ENCODE measurements around the gene ALPP.

ALPP gene

GRCh38 chr2:232420073-232420454 is 41.5 kb downstream of the ALPP start:
- TF ChIP-seq CTCF (IDR thresholded peaks at IDR 0.05; ENCODE audit: insufficient read depth, low read length) = no peak
- no peak for TF ChIP-seq SPI1 (IDR thresholded peaks at IDR 0.05; ENCODE audit: borderline replicate concordance, low read depth)
- TF ChIP-seq POLR2AphosphoS5 (IDR thresholded peaks at IDR 0.05; ENCODE audit: low read depth) = no peak
- no peak for TF ChIP-seq GABPA (IDR thresholded peaks at IDR 0.05; ENCODE audit: low read depth)
- TF ChIP-seq REST (IDR thresholded peaks at IDR 0.05; ENCODE audit: insufficient replicate concordance, low read depth) = no peak
- Histone ChIP-seq H3K27ac (replicated peaks) (no peak overlapping the region), H3K4me3 (replicated peaks; ENCODE audit: insufficient read depth, low read length) (no peak overlapping the region), H3K27me3 (ENCODE audit: insufficient read depth, poor library complexity, severe bottlenecking) (peaks cover 44% of the 10 kb centered on the region)
- DNase-seq (ENCODE audit: low read depth in 1 of 2, low spot score in 1 of 2) = no peak

GRCh38 chr2:232420463-232421188 is 42.1 kb downstream of the ALPP start:
- peak in 1 of 2 experiments; percentile 12 for DNase-seq (ENCODE audit: low read depth in 1 of 2, low spot score in 1 of 2)
- H3K4me3 ChIP-seq (replicated peaks; ENCODE audit: insufficient read depth, low read length) = no peak overlapping the region
- H3K27me3 ChIP-seq (ENCODE audit: insufficient read depth, poor library complexity, severe bottlenecking) = peaks cover 44% of the 10 kb centered on the region
- TF ChIP-seq REST (IDR thresholded peaks at IDR 0.05; ENCODE audit: insufficient replicate concordance, low read depth) (no peak), POLR2AphosphoS5 (IDR thresholded peaks at IDR 0.05; ENCODE audit: low read depth) (no peak), GABPA (IDR thresholded peaks at IDR 0.05; ENCODE audit: low read depth) (no peak), SPI1 (IDR thresholded peaks at IDR 0.05; ENCODE audit: borderline replicate concordance, low read depth) (no peak), CTCF (IDR thresholded peaks at IDR 0.05; ENCODE audit: insufficient read depth, low read length) (no peak)
- no peak overlapping the region for H3K27ac ChIP-seq (replicated peaks)

GRCh38 chr2:232421189-232421785 is 42.7 kb downstream of the ALPP start:
- Histone ChIP-seq H3K4me3 (replicated peaks; ENCODE audit: insufficient read depth, low read length) (no peak overlapping the region), H3K27ac (replicated peaks) (no peak overlapping the region), H3K27me3 (ENCODE audit: insufficient read depth, poor library complexity, severe bottlenecking) (peaks cover 44% of the 10 kb centered on the region)
- TF ChIP-seq GABPA (IDR thresholded peaks at IDR 0.05; ENCODE audit: low read depth) = no peak
- no peak for TF ChIP-seq SPI1 (IDR thresholded peaks at IDR 0.05; ENCODE audit: borderline replicate concordance, low read depth)
- no peak for TF ChIP-seq REST (IDR thresholded peaks at IDR 0.05; ENCODE audit: insufficient replicate concordance, low read depth)
- TF ChIP-seq POLR2AphosphoS5 (IDR thresholded peaks at IDR 0.05; ENCODE audit: low read depth) = no peak
- no peak for TF ChIP-seq CTCF (IDR thresholded peaks at IDR 0.05; ENCODE audit: insufficient read depth, low read length)
- no peak for DNase-seq (ENCODE audit: low read depth in 1 of 2, low spot score in 1 of 2)

Measured in HL-60 (cell line).